HG02943 (cell line): Measurements from ENCODE around the gene THSD8.

ENCODE experiments used
- ATAC-seq: cut with Tn5 transposase; IDR thresholded peaks from one replicate; pipeline ENCODE4 v1.9.1; 2021; ENCODE audit warnings: mild to moderate bottlenecking, low read depth, moderate library complexity; ENCODE audit not compliant: unreplicated experiment

The THSD8 gene

DNA sequence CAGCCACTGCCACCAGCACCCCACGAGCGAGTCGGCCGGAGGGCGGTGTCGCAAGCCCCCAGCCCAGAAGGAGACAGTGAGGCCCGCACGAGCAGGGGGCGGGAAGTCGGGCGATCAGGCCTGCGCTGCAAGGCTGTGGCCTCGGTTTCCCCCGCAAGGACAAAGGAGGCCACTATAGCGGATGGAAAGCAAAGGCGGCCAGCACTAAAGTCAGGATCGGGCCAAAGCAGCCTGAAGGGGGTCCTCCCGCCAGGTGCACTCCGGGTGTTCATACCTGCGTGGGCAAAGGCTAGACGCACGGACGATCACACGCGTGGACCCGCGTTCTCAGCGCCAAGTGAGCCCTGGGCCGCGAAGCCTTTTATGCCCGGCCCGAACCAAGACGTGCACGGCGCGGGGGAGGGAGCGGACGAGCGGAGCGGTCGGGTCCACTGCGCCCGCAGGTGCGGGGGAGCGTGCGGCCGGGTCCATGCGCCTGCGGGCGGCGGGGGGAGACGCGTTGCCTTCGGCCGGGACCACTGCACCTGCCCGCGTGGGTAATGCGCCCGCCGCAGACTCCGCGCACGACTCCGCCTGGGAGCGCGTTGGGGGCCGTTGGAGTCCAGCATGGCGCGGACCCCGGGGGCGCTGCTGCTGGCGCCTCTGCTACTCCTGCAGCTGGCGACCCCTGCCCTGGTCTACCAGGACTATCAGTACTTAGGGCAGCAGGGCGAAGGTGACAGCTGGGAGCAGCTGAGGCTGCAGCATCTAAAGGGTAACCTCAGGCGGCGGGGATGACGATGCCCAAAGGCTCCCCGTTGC, at the start of gene THSD8, which contains the start of gene PRDX2:
Gene THSD8 (plus strand): TSS at position 604 of the 801 bp plus-strand sequence. CDS start 3 bp downstream, at position 607.
Gene PRDX2 (minus strand): TSS at position 335 of the 801 bp plus-strand sequence. CDS start 539 bp downstream, outside the sequence.
- no peak for ATAC-seq

DNA sequence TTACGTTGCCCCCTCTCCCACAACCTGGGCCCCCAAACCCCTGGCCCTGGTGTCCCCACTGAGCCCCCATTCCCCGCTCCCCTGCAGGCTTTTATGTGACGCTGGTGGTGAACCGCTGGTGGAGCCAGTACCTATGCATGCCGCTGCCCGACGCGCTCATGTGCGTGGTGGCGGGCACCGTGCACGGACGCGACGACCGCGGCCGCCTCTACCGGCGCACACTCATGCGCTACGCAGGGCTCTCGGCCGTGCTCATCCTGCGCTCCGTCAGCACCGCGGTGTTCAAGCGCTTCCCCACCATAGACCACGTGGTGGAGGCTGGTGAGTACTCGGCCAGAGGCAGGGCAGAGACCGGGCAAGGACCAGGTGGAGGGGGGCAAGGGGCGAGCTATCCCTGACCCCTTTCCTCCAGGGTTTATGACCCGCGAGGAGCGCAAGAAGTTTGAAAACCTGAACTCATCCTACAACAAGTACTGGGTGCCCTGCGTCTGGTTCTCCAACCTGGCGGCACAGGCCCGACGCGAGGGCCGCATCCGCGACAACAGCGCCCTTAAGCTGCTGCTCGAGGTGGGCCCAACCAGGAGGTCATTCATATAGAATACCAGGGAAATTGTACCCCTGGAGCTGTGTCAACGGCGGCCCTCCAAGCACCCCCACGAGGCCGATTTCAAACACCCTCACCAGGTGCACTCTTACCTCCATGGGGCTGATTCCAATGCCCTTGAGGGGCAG, 47.2 kb upstream of the THSD8 start:
- no peak for ATAC-seq

DNA sequence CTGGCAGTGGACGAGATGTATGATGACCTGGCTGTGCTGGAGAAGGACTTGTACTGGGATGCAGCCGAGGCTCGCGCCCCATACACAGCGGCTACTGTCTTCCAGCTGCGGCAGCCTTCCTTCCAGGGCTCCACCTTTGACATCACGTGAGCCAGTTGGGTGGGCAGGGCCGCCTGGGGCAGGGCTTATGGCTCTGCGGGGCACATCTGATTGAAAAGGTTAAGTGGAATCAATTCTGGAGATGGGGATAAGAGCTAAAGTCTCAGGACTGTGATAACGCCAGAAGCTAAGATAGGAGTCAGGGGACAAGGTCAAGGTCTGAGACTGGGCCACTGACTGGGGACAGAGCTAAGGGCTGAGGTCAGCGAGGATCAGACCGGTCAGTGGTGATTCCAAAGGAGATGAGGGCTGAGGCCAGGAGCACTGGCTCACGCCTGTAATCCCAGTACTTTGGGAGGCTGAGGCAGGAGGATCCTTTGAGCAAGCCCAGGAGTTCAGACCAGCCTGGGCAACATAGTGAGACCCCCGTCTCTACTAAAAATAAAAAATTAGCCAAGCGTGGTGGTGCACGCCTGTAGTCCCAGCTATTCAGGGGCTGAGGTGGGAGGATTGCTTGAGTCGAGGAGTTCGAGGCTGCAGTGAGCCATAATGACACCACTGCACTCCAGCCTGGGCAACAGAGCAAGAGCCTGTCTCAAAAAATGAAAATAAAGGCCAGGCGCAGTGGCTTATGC, 45.6 kb upstream of the THSD8 start:
- ATAC-seq, result no peak

DNA sequence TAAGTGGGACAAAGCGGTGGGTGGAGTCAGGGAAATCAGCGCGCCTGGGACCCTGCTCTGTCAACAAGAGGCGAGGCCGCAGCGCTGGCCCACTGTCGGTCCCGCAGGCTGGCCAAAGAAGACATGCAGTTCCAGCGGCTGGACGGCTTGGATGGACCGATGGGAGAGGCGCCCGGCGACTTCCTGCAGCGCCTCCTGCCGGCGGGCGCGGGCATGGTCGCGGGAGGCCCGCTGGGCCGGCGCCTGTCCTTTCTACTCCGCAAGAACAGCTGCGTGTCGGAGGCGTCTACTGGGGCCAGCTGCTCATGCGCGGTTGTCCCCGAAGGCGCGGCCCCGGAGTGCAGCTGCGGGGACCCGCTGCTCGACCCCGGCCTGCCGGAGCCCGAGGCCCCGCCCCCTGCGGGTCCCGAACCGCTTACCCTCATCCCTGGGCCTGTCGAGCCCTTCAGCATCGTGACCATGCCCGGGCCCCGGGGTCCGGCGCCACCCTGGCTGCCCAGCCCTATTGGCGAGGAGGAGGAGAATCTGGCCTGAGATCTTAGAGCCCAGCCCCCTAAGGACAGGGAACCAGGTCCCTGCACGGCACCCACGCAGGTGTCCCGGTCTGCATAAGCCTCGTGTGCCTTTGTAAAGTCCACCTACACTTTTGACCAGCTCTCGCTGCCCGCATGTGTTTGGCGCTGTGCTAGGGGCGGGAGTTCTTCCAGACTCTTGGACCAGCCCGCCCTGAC, 44.2 kb upstream of the THSD8 start:
- ATAC-seq, result no peak

DNA sequence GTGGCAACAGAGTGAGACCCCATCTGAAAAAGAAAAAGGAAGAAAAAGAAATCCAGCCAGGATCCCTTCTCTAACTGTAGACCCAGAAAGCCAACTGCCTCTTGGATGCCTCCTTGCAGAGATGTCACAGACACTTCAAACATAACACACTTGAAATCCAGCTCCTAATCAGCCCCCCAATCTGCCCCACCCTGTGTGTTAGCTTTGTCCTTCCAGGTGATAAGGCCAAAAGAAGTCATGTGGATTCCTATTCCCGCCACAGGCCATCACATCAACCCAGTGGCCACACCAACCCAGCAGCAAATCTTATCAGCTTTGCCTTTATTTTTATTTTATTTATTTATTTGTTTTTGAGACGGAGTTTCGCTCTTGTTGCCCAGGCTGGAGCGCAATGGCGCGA, 42.2 kb upstream of the THSD8 start:
- ATAC-seq, result no peak

DNA sequence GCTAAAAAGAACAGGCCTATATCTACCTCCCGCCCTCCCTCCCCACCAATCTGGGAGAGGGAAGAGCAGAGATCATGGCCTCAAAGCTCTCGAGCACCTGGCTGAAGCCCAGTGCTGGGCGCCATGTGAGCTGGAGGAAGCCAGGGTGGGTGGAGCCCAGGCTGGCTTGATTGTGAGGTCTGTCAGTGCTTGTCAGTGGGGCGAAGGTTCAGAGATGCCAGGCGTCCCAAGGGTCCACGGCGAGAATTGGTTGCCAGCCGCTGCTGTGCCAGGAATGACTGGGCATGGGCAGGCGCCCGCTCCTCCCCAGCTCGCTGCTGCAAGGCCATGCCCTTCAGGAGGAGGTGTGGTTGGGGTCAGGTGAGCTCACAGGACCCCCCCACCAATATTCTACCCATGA, 38.8 kb upstream of the THSD8 start:
- no peak for ATAC-seq

DNA sequence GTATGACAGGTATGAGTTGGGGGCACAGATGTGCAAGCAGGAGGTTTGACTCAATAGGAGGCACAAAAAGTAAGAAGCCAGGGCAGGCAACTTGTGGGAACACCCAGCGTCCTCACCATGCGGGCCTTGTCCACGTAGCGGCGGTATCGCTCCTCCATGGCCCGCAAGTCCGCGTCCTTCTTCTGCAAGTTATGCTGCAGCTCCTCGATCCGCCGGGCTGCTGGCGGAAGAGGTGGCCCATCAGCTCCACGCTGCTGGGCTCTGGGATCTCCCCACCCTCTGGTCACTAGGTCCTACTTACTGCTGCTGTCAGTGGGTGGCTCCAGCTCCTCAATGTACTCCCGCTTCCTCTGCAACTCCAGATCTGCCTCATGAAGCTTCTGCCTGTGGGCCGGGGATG, 37.2 kb upstream of the THSD8 start:
- no peak for ATAC-seq

DNA sequence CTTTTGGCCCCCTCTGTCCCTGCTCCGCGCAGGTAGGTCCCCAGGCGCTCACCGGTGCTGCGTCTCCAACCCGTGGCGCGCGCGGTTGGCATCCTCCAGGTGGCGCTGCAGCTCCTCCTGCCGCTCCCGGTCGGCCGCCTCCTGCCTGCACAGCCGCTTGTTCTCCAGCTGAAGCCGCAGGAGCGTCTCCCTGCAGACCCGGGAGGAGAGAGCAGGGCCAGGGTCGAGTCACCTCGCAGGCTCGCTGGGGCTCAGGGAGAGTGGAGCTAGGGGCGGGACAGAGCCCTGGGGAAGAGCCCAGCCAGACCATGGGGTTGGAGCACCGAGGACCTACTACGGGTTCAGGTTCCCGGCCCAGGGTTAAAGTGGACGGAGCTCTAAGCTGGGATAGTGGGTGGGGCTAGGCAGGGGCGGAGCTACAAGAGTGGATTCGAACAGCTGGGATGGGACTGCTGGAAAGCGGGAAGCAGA, 35.8 kb upstream of the THSD8 start:
- no peak for ATAC-seq

DNA sequence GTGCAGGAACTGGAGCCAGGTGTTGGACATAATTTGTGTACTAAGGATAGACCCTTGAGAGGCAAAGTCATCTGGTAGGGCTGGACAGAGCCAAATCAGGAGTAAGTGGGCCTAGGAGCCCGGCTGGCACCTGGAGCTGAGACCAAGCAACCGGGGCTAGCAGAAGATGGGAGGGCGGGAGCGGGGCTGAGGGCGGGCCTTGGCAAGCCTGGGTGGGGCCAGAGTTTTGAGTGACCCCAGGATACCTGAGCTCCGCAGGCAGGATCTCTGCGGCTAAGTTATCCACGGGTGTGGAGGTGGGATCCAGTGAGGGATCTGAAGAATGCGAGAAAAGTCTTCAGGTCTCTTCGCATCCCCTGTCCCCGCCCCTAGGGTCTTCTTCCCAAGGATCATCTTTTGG, 34.7 kb upstream of the THSD8 start:
- ATAC-seq, result no peak

DNA sequence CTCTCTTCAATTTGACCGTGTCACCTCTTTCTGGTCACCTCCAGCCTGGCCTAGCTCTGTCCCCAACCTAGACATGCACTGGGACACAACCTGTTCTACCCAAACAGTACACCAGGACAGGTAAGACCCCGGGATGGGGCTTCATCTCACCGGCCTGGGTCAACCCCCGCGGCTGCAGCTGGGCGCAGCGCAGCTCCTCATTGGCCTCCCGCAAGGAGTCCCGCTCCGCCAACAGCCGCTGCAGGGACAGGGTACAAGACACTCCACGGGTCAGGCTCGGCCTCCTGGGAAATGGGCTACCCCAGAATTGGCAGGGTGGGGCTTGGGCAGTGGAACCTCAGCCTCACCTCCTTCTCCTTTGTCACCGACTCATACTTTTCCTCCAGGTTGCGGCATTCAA, 34.2 kb upstream of the THSD8 start:
- ATAC-seq, result no peak

DNA sequence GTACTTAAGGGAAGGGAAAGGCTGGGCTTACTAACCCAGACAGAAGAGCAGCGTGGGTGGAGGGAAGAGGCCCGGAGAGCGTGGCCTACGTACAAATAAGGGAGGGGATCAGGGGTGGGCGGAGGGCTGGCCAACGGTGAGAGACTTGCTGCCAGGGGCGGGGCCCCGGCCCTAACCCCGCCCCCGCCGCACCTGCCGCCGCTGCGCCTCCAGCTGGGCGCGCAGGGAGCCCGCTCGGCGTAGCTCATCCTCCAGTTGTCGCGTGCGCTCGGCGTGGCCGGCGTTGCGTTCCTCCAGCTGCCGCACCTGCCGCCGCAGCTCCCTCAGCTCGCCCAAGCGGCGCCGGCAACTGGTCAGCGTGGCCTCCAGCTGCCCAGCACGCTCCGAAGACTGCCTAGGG, 32.2 kb upstream of the THSD8 start:
- no peak for ATAC-seq

DNA sequence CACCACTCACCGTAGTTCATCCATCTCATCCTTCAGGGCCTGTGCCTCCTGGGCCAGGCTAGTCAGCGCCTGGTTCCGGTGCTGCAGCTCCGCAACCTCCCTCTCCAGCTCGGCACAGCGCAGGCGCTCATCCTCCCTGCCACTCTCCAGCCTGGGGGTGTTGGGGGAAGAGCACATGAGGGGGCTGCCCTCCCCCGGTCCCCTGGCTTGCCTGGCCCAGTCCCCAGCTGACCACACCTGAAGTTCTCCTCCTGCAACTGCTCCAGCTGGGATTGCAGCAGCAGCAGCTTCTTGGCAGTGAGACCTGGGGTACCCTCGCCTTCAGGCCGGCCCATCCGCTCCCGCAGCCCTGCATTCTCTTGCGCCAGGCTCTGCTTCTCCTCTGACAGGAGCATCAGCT, 30.9 kb upstream of the THSD8 start:
- no peak for ATAC-seq

DNA sequence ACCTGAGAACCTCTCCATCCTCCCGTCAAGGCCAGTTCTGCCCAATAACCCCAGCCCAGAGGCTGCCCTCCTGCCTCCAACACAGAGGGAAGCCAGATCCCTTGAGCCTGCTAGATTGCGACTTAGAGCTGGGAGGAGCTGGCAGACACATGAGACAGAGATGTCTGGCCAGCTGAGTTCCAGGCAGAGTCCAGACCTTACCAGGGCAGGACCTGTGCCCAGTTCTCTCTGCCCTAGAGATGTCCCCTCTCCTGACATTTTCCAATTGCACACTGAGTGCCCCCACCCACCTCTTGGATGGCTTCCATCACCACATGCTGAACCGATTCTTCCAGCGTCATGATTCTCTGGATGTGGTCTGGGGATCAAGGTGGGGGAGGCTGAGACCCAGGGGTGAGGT, 29.5 kb upstream of the THSD8 start:
- ATAC-seq, result no peak

DNA sequence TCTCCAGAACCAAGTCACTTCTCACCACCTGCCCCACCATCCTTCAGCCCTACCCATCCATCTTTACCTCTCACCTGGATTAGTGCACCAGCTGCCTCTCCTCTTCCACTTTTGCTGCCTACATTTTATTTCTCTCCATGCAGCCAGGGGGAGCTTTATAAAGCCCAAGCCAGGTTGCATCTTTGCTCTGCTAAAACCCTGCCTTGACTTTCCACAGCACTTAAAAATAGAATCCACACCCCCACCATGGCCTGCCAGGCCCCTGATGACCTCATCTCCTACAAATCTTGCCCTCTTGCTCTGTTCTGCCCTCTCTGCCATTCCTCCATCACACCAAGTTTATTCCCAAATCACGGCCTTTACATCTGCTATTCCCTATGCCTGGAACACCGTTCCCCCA, 28.3 kb upstream of the THSD8 start:
- ATAC-seq, result no peak

DNA sequence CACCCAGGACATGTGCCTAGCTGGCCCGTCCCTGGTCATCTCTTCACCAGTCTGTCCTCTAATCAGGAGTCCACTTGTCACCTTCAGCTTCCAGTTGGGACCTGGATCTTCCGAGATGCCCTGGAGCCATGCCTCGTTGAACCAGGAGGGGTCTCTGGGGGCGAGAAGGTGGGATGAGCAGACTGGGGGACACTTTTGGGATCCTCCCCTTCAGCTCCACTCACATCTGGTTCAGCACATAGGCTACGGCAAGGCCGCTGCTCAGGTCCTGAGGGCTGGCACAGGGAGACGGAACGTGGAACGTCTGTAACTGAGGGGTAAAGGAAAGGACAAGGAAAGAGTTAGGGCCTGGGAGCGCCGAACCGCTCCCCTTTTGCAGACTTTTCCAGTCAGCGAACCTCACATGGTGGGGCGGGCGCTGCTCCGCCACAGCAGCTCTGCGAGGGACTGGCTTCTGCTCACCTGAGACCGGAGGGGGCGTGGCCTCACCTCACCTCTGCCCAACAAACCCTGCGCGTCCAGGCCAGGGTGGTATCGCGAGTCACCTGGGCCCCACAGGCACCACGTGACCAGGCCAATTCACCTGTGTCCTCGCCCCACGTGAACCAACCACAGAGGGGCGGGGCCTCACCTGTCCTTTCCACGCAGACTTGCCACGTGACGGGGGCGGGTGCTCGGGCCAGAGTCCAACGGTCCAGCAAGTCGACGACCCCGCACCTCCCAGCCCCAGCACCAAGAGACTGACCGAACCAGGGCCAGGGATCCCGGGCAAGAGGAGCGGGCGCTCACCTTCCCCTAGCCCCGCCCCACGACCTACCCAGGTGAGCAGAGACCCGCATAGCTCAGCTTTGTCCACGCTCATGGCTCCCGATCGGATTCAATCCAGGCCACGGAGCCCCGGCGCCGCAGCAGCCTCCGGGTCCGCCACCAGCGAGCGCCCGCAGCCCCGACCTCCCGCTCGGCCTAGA, 27.0 kb upstream of the THSD8 start, which contains the start of gene HOOK2:
Gene HOOK2 (minus strand): TSS at position 965 of the 968 bp plus-strand sequence. CDS start 103 bp downstream, at position 862.
- ATAC-seq, result peak; percentile 10

DNA sequence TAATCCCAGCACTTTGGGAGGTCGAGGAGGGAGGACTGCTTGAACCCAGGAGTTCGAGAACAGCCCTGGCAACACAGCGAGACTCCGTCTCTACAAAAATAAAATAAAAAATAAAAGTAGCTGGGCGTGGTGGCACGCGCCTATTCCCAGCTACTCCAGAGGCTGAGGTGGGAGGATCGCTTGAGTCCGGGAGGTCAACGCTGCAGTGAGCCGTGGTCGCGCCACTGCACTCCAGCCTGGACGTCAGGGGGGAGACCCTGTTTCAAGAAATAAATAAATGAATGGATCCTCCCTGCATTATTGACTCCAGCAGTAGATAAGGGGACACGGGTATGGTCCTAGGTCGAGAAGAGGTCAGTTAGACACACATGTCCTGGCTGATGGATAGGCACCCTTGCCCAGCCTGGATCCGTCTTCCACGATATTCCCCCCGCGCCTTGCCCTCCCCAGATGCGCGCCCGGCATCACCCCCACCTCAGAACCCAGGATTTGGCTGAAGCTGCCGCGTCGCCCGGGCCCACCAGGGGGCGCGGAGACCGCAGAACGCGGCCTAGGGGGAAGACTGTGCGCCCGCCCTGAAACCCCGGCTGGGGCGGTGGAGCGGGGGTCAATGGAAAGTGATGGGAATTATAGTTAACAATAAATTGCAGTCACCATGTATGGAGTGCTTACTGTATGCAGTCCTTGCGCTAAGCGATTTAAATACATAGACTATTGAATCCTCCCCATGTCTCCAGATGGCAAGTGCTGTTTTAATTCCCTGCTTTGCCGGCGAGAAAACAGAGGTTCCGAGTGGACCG, 24.5 kb upstream of the THSD8 start:
- no peak for ATAC-seq

DNA sequence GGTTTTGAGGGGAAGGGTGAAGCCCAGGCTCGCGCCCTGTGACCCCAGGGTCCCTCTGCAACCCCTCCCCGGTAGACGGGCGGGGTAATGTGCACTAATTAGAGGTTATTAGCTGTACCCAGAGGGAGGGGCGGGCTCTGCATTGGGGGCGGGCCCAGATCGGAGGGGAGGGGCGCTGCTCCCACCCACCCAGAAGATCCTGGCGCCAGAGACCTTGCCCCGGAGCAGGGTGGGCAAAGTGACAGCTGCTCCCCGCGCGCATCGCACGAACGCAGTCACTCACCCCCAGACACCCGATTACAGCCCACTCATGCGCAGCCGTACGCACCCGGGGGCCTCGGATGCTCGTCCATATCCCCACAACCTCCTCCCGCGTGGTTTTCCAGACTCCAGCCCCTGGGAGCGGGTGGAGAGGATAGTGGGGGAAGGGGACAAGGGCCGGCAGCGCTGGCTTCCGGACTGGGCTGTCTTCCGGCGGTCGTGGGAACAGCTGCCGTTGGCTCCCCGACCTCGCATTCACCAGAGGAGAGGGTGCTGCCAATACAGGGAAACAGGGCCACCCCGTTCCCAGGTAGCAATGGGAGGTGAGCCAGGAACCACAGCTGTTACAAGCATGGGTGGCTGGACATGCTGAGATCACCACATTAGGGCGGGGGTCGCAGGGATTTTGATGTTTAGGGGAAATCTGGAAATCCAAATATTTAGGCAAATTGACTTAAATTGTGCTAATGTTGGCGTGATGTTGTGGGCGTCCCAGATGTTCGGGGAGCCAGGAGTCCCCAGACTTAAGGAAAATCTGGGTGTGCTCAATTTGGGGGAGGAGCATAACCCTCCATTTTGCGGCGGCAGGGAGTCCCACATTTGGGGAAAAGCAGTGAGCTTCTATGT, 23.6 kb upstream of the THSD8 start:
- no peak for ATAC-seq

DNA sequence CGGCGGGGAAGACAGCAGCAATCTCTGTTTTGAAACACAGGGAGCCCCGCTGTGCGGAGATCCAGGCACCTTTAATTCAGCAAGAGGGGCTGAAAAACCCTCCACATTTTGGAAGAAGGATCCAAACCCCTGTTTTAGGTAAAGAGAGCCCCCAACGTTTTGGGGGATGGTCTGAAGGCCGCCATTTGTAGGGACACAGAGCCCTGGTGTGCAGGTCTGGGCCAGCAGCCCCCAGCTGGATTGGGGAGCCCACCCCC, 23.0 kb upstream of the THSD8 start:
- ATAC-seq, result no peak
